CD14-positive monocyte (primary cell): ENCODE measurements around the gene TNFRSF25. TPM values are rescaled to one million over a fixed set of nuclear protein-coding genes. Genes with fewer than 3 reads are reported as not detected.

Experiments used
- DNase-seq, 3 donors: peaks; one replicate each; pipeline ENCODE4 v3.0.0-alpha.2; 2011 to 2022
- H2AFZ ChIP-seq: 2 replicates; pipeline ENCODE4 v1.6.0; 2012; ENCODE audit warnings: mild to moderate bottlenecking, low read depth, low read length, inconsistent platforms; ENCODE audit not compliant: insufficient read depth, poor library complexity, severe bottlenecking
- H3K27ac ChIP-seq, 2 donors: 1 replicate in 1 of 2; 2 replicates in 1 of 2; pipeline ENCODE4 v1.5.1; 2012 to 2013; ENCODE audit warnings: low read length in 2 of 2, control low read depth in 1 of 2, inconsistent platforms in 1 of 2, low read depth in 1 of 2, mild to moderate bottlenecking in 1 of 2
- H3K27me3 ChIP-seq, 2 donors: one replicate each; pipeline versions ENCODE4 v1.6.0 to v1.6.1; 2011 to 2013; ENCODE audit warnings: low read length in 2 of 2; ENCODE audit not compliant: control insufficient read depth in 2 of 2, insufficient read depth in 2 of 2
- H3K36me3 ChIP-seq, 2 donors: replicated peaks in 1 of 2; 1 replicate in 1 of 2; 2 replicates in 1 of 2; pipeline versions ENCODE4 v1.5.1 to v1.6.1; 2012 to 2013; ENCODE audit warnings: low read length in 2 of 2, control low read depth in 1 of 2, inconsistent platforms in 1 of 2, mild to moderate bottlenecking in 1 of 2; ENCODE audit not compliant: insufficient read depth in 2 of 2, control insufficient read depth in 1 of 2
- H3K4me1 ChIP-seq, 2 donors: 1 replicate in 1 of 2; 2 replicates in 1 of 2; pipeline versions ENCODE4 v1.5.1 to v1.6.1; 2012 to 2013; ENCODE audit warnings: low read length in 2 of 2, control low read depth in 1 of 2, inconsistent platforms in 1 of 2, mild to moderate bottlenecking in 1 of 2, moderate library complexity in 1 of 2; ENCODE audit not compliant: insufficient read depth in 2 of 2, control insufficient read depth in 1 of 2
- H3K4me2 ChIP-seq: replicated peaks from 2 replicates; pipeline ENCODE3; 2012; ENCODE audit warnings: low read length, moderate library complexity, mild to moderate bottlenecking; ENCODE audit not compliant: poor library complexity, severe bottlenecking; ENCODE audit errors: extremely low read depth
- H3K4me3 ChIP-seq, 3 experiments: fragments of 200-600 bp in 1 of 3; sonication (generic) in 1 of 3; replicated peaks in 1 of 3; 1 replicate in 2 of 3; 2 replicates in 1 of 3; pipeline ENCODE4 v1.5.1; 2011 to 2013; ENCODE audit warnings: low read length in 3 of 3, mild to moderate bottlenecking in 3 of 3, control low read depth in 2 of 3, low read depth in 2 of 3, inconsistent platforms in 1 of 3, moderate library complexity in 1 of 3
- H3K79me2 ChIP-seq: 2 replicates; pipeline ENCODE4 v1.6.0; 2012; ENCODE audit warnings: mild to moderate bottlenecking, control low read depth, inconsistent platforms, low read length, moderate library complexity; ENCODE audit not compliant: insufficient read depth
- H3K9ac ChIP-seq: 2 replicates; pipeline ENCODE4 v1.6.0; 2017; ENCODE audit warnings: low read length, mild to moderate bottlenecking; ENCODE audit not compliant: insufficient read depth, poor library complexity, severe bottlenecking
- H3K9me3 ChIP-seq, 2 donors: replicated peaks in 1 of 2; 1 replicate in 1 of 2; 2 replicates in 1 of 2; pipeline versions ENCODE4 v1.5.1 to v1.6.1; 2012 to 2013; ENCODE audit warnings: low read length in 2 of 2, control low read depth in 1 of 2; ENCODE audit not compliant: control insufficient read depth in 1 of 2, insufficient read depth in 1 of 2
- H4K20me1 ChIP-seq: 2 replicates; pipeline ENCODE4 v1.6.0; 2012; ENCODE audit warnings: mild to moderate bottlenecking, low read length, control low read depth, moderate library complexity; ENCODE audit not compliant: insufficient read depth
- H3K27ac Mint-ChIP-seq, 7 donors: one replicate each; pipeline ENCODE4 v1.8.0; 2020; ENCODE audit warnings: mild to moderate bottlenecking in 7 of 7, mixed read lengths in 7 of 7, moderate library complexity in 6 of 7, inconsistent platforms in 2 of 7
- H3K27me3 Mint-ChIP-seq, 3 donors: one replicate each; pipeline ENCODE4 v1.8.0; 2021 to 2022; ENCODE audit warnings: low read depth in 3 of 3, mild to moderate bottlenecking in 3 of 3, mixed read lengths in 3 of 3, moderate library complexity in 3 of 3, inconsistent platforms in 1 of 3
- H3K36me3 Mint-ChIP-seq, 2 donors: one replicate each; pipeline ENCODE4 v1.8.0; 2020; ENCODE audit warnings: mixed read lengths in 2 of 2, inconsistent platforms in 1 of 2, mild to moderate bottlenecking in 1 of 2
- H3K4me1 Mint-ChIP-seq: one replicate; pipeline ENCODE4 v1.8.0; 2020; ENCODE audit warnings: mild to moderate bottlenecking, mixed read lengths
- H3K4me3 Mint-ChIP-seq, 2 donors: one replicate each; pipeline ENCODE4 v1.8.0; 2020; ENCODE audit warnings: mild to moderate bottlenecking in 2 of 2, mixed read lengths in 2 of 2, moderate library complexity in 1 of 2
- H3K9me3 Mint-ChIP-seq, 7 donors: one replicate each; pipeline ENCODE4 v1.8.0; 2020 to 2022; ENCODE audit warnings: mixed read lengths in 7 of 7, mild to moderate bottlenecking in 6 of 7, moderate library complexity in 6 of 7, inconsistent platforms in 2 of 7
- CTCF ChIP-seq: fragments of 200-600 bp; IDR thresholded peaks from one replicate; pipeline ENCODE4 v1.8.0; 2022; ENCODE audit warnings: antibody characterized with exemption, mild to moderate bottlenecking
- WGBS: methylation state at CpG from one replicate; pipeline ENCODE4 v1.1.5; 2013; ENCODE audit warnings: missing lambda C conversion rate; ENCODE audit not compliant: insufficient coverage; 5-methylcytosine and 5-hydroxymethylcytosine counted together
- intact Hi-C, 2 donors: fragments of 100-400 bp; cut with micrococcal nuclease; formaldehyde crosslinking; loops; one replicate each; pipeline versions ENCODE4 v1.15.0 to v1.15.1; 2023
- polyA plus RNA-seq, 3 donors: library from polyadenylated mRNA; depleted of rRNA in 1 of 3; unstranded in 2 of 3; stranded (reverse) in 1 of 3; fragments of 300-500 nt in 2 of 3; fragments of >200 nt in 1 of 3; fragmentation: Illumina TruSeq in 2 of 3; gene quantifications; 1 replicate in 2 of 3; 2 replicates in 1 of 3; pipeline ENCODE4 v1.2.3, GENCODE V29; 2012 to 2021

The TNFRSF25 gene
- polyA plus RNA-seq, 3 donors = 0.33 to 3.0 (median 0.48) TPM

GRCh38 chr1:6427441-6428390, 38.3 kb downstream of the TNFRSF25 start:
- Mint-ChIP-seq H3K9me3 (peaks cover 0 to 8% (median 2%) of the 10 kb centered on the region in 7 donors), H3K27ac (no peak overlapping the region), H3K36me3 (no peaks in the 10 kb centered on the region), H3K4me3 (no peak overlapping the region), H3K4me1 (peaks cover 6% of the 10 kb centered on the region), H3K27me3 (peaks cover 47 to 70% (median 48%) of the 10 kb centered on the region in 3 donors)
- Histone ChIP-seq H3K36me3 (no peaks in the 10 kb centered on the region), H3K9me3 (no peaks in the 10 kb centered on the region), H2AFZ (no peak overlapping the region), H3K9ac (no peak overlapping the region), H3K27me3 (peaks cover 8 to 41% of the 10 kb centered on the region in 2 donors), H3K4me2 (no peak overlapping the region), H3K4me3 (no peak overlapping the region), H3K4me1 (peaks cover 0 to 6% of the 10 kb centered on the region in 2 donors), H3K27ac (no peak overlapping the region), H4K20me1 (no peaks in the 10 kb centered on the region), H3K79me2 (no peaks in the 10 kb centered on the region)
- DNase-seq = no peak
- WGBS = 88% methylated on average over 16 of the region's 26 CpGs
- intact Hi-C loops = no loop called here
- TF ChIP-seq CTCF = no peak

- H3K9me3 Mint-ChIP-seq = peaks cover 0 to 9% (median 2%) of the 10 kb centered on the region in 7 donors
- no peaks in the 10 kb centered on the region for H3K9me3 ChIP-seq
- no peak for TF ChIP-seq CTCF
- H3K4me3 ChIP-seq = no peak overlapping the region
- H3K4me1 ChIP-seq = peaks cover 0 to 6% of the 10 kb centered on the region in 2 donors
- no peak overlapping the region for H3K4me3 Mint-ChIP-seq
- peak overlapping the region in 1 of 7 donors; percentile 50 for H3K27ac Mint-ChIP-seq
- DNase-seq = no peak
- no peak overlapping the region for H3K9ac ChIP-seq
- peaks cover 53 to 78% (median 55%) of the 10 kb centered on the region in 3 donors for H3K27me3 Mint-ChIP-seq
- no peaks in the 10 kb centered on the region for H4K20me1 ChIP-seq
- intact Hi-C loops = no loop called here
- H3K4me1 Mint-ChIP-seq = peaks cover 6% of the 10 kb centered on the region
- H3K27ac ChIP-seq = no peak overlapping the region
- no peaks in the 10 kb centered on the region for H3K36me3 Mint-ChIP-seq
- no peaks in the 10 kb centered on the region for H3K79me2 ChIP-seq
- no peak overlapping the region for H3K4me2 ChIP-seq
- H2AFZ ChIP-seq = no peak overlapping the region
- 74% methylated on average over 7 of the region's 10 CpGs for WGBS
- peaks cover 10 to 44% of the 10 kb centered on the region in 2 donors for H3K27me3 ChIP-seq
- no peaks in the 10 kb centered on the region for H3K36me3 ChIP-seq
These were observed 39.0 kb downstream of the TNFRSF25 start for GRCh38 chr1:6426972-6427350.
